ENCODE data around the gene BCL11A.

- TF ChIP-seq CTCF (IDR thresholded peaks at IDR 0.05 in 8 of 11, conservative IDR thresholded peaks at IDR 0.05 in 3 of 11): no peak
- TF ChIP-seq POLR2AphosphoS5 (IDR thresholded peaks at IDR 0.05): no peak
Observed at GRCh38 chr2:60595953-60596352, 42.5 kb upstream of the BCL11A start.
